Stimulated activated CD8-positive, alpha-beta memory T cell treated with anti-CD3 and anti-CD28 coated beads, Interleukin-7, amount 100 ng/mL, for 1 hour (primary cell): Measurements from ENCODE around the gene LRRC51.
"Not testable (repeated sequence)": the region's sequence is repeated elsewhere in the genome, so short reads cannot be mapped to it uniquely, and the experiment has no call there.

Source experiments
- DNase-seq, 2 donors: peaks; one replicate each; pipeline ENCODE4 v3.0.0-alpha.2; 2020; ENCODE audit warnings: low read depth in 2 of 2

Gene LRRC51

GRCh38 chr11:72139500-72139899, 58.9 kb downstream of the LRRC51 start:
- no peak for DNase-seq

- DNase-seq: no peak
Measured at GRCh38 chr11:72140661-72141060, 60.0 kb downstream of the LRRC51 start.

- no peak for DNase-seq
Measured at GRCh38 chr11:72141066-72141465, 60.4 kb downstream of the LRRC51 start.

- not testable (repeated sequence) for DNase-seq
Measured at GRCh38 chr11:72142086-72142485, 61.4 kb downstream of the LRRC51 start.

- not testable (repeated sequence) for DNase-seq
Measured at GRCh38 chr11:72142543-72142942, 61.9 kb downstream of the LRRC51 start.

- no peak for DNase-seq
Measured at GRCh38 chr11:72144807-72145565, 64.3 kb downstream of the LRRC51 start.
